DOHH2 (cell line): ENCODE results near the gene CLMN.

Experiments
- H3F3A ChIP-seq: fragments of 200-600 bp; sonication (generic), shearing (Covaris generic); 2 replicates; pipeline ENCODE4 v1.6.0; 2016; ENCODE audit warnings: antibody characterized with exemption, mild to moderate bottlenecking; ENCODE audit not compliant: control insufficient read depth, insufficient read depth
- H3K27ac ChIP-seq: fragments of 200-600 bp; sonication (generic); 2 replicates; pipeline ENCODE4 v1.5.1; 2014; ENCODE audit warnings: low read depth, mild to moderate bottlenecking, low read length, moderate library complexity
- H3K27me3 ChIP-seq: fragments of 200-600 bp; sonication (generic); 2 replicates; pipeline ENCODE4 v1.6.1; 2014; ENCODE audit warnings: mild to moderate bottlenecking, low read length, mixed read lengths; ENCODE audit not compliant: control insufficient read depth
- H3K36me3 ChIP-seq: fragments of 200-600 bp; sonication (generic); 2 replicates; pipeline ENCODE4 v1.6.1; 2014; ENCODE audit warnings: mild to moderate bottlenecking, low read length, moderate library complexity, mixed read lengths; ENCODE audit not compliant: control insufficient read depth
- H3K4me1 ChIP-seq: fragments of 200-600 bp; sonication (generic); 2 replicates; pipeline ENCODE4 v1.6.1; 2014; ENCODE audit warnings: mild to moderate bottlenecking, low read length, mixed read lengths; ENCODE audit not compliant: control insufficient read depth
- H3K4me2 ChIP-seq: fragments of 200-600 bp; sonication (generic); 2 replicates; pipeline ENCODE4 v1.6.0; 2014; ENCODE audit warnings: mild to moderate bottlenecking, low read length, moderate library complexity
- H3K4me3 ChIP-seq: fragments of 200-600 bp; sonication (generic); 2 replicates; pipeline ENCODE4 v1.5.1; 2014; ENCODE audit warnings: mild to moderate bottlenecking, low read length, mixed read lengths
- H3K79me2 ChIP-seq: fragments of 200-600 bp; sonication (generic); 2 replicates; pipeline ENCODE4 v1.6.1; 2014; ENCODE audit warnings: mild to moderate bottlenecking, low read length, mixed read lengths; ENCODE audit not compliant: control insufficient read depth
- H3K9me2 ChIP-seq: fragments of 200-600 bp; sonication (generic); replicated peaks from 2 replicates; pipeline ENCODE4 v1.6.1; 2014; ENCODE audit warnings: mild to moderate bottlenecking, low read length, mixed read lengths; ENCODE audit not compliant: control insufficient read depth
- H3K9me3 ChIP-seq: fragments of 200-600 bp; sonication (generic); 2 replicates; pipeline ENCODE4 v1.6.1; 2014; ENCODE audit warnings: antibody characterized with exemption, low read length, mixed read lengths; ENCODE audit not compliant: control insufficient read depth, insufficient read depth
- H4K20me1 ChIP-seq: fragments of 200-600 bp; sonication (generic); 2 replicates; pipeline ENCODE4 v1.6.0; 2014; ENCODE audit warnings: low read depth, mild to moderate bottlenecking, antibody characterized with exemption, low read length, moderate library complexity; ENCODE audit not compliant: control insufficient read depth, insufficient read depth
- EZH2phosphoT487 ChIP-seq: fragments of 200-600 bp; sonication (generic); IDR thresholded peaks from 2 replicates; pipeline ENCODE4 v1.6.1; 2017; ENCODE audit warnings: borderline replicate concordance, mild to moderate bottlenecking, antibody characterized with exemption, low read length, moderate library complexity, mixed read lengths
- TF ChIP-seq, protein P1 (sequence below): fragments of 200-600 bp; sonication (generic); IDR thresholded peaks from one replicate; pipeline ENCODE4 v1.5.1; 2014; ENCODE audit warnings: antibody characterized with exemption, mild to moderate bottlenecking, low read depth, low read length; ENCODE audit not compliant: poor library complexity, severe bottlenecking

The CLMN gene

DNA sequence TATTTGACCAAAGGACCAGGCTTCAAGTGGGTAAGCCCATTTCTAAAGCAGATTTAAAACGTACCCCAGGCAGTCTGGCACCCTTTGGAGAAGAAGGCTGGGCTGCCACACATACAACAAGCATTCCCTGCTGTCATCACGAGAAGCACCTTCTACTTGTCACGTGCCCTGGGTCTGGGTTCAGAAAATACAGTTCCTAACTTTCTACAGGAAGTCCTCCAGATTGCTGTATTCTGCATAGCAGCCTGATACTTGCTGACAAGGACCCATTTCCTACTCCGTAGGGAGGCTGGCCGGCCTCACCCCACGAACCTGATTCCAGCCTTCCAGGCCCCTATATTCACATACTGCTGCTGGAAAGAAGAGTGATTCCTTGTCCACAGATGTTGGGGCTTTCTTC, 7.4 kb downstream of the CLMN start:
- Histone ChIP-seq H3K4me2 (no peak overlapping the region), H3K36me3 (no peaks in the 10 kb centered on the region), H3K4me3 (no peak overlapping the region), H3K79me2 (no peaks in the 10 kb centered on the region), H3K27me3 (peaks cover 38% of the 10 kb centered on the region), H3K9me2 (no peaks in the 10 kb centered on the region), H4K20me1 (no peaks in the 10 kb centered on the region), H3K27ac (no peak overlapping the region), H3K9me3 (no peaks in the 10 kb centered on the region), H3F3A (no peaks in the 10 kb centered on the region), H3K4me1 (no peaks in the 10 kb centered on the region)
- TF ChIP-seq, protein P1, sequence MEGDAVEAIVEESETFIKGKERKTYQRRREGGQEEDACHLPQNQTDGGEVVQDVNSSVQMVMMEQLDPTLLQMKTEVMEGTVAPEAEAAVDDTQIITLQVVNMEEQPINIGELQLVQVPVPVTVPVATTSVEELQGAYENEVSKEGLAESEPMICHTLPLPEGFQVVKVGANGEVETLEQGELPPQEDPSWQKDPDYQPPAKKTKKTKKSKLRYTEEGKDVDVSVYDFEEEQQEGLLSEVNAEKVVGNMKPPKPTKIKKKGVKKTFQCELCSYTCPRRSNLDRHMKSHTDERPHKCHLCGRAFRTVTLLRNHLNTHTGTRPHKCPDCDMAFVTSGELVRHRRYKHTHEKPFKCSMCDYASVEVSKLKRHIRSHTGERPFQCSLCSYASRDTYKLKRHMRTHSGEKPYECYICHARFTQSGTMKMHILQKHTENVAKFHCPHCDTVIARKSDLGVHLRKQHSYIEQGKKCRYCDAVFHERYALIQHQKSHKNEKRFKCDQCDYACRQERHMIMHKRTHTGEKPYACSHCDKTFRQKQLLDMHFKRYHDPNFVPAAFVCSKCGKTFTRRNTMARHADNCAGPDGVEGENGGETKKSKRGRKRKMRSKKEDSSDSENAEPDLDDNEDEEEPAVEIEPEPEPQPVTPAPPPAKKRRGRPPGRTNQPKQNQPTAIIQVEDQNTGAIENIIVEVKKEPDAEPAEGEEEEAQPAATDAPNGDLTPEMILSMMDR, result no peak
- TF ChIP-seq EZH2phosphoT487, result no peak

DNA sequence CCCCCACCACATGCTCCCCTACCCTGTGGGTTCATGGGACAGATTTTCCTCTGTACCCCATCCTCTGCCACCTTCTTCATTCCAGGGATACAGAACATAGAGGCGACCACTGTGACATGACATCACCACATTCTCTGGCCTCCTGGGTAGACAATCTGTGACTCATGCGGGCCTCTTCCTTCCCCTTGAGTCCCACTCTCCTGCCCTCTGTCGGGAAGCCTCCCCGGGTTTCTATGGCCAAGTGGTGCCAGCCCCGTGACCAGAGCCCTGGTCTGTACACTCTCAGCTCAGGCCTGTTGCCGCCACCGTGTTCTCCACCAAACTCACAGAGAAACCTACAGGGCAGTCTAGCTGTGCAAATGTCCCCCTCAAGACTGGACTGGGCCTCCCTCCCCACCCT, 8.0 kb downstream of the CLMN start:
- TF ChIP-seq, protein P1, result no peak
- TF ChIP-seq EZH2phosphoT487, result no peak
- no peak overlapping the region for H3K4me2 ChIP-seq
- no peaks in the 10 kb centered on the region for H3K79me2 ChIP-seq
- no peak overlapping the region for H3K4me3 ChIP-seq
- no peaks in the 10 kb centered on the region for H3F3A ChIP-seq
- H3K36me3 ChIP-seq, result no peaks in the 10 kb centered on the region
- H3K9me3 ChIP-seq, result no peaks in the 10 kb centered on the region
- no peak overlapping the region for H3K27ac ChIP-seq
- no peaks in the 10 kb centered on the region for H4K20me1 ChIP-seq
- H3K9me2 ChIP-seq, result no peaks in the 10 kb centered on the region
- H3K27me3 ChIP-seq, result peaks cover 32% of the 10 kb centered on the region
- H3K4me1 ChIP-seq, result no peaks in the 10 kb centered on the region

DNA sequence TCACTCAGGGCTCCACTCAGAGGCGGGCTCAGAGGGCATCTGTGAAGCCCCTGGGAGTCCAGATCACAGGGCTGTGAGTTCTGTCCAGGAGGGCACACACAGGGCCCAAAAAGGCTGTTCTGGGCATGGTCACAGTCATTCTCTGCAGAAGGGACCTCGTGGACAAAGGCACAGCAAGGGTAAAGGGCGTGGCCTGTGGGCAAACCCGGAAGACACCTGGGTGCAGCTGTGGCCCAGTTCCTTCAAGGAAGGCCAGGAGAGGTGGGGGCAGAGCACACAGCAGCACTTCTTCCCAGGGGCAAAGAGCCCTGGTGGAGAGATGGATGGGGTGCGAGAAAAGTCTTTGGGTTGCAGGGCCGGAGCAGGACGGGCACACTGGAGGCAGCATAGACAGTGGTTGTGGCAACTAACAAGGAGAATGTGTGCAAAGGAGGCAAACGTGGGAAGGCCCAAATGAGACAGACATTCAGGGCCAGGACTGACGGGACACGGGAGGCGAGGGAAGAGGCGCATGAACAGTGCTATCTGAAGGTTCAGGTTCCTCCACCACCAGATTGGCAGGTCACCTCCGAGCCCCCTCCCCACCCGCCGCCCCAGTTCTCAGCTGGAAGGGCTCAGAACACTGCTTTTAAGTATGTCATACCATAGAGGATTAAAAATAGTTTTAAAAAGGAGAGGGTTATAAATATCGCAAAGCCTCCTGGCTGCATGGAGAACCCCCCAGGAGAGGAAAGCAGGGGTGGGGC, 8.9 kb downstream of the CLMN start:
- Histone ChIP-seq H3K27me3 (peaks cover 24% of the 10 kb centered on the region), H3K27ac (no peak overlapping the region), H3K79me2 (no peaks in the 10 kb centered on the region), H3K4me1 (no peaks in the 10 kb centered on the region), H3K36me3 (no peaks in the 10 kb centered on the region), H3K4me3 (no peak overlapping the region), H3F3A (no peaks in the 10 kb centered on the region), H3K9me2 (no peaks in the 10 kb centered on the region), H4K20me1 (no peaks in the 10 kb centered on the region), H3K4me2 (no peak overlapping the region), H3K9me3 (no peaks in the 10 kb centered on the region)
- no peak for TF ChIP-seq EZH2phosphoT487
- TF ChIP-seq, protein P1, result no peak
